Measurements from ENCODE around the gene ATP5F1C.
A peak's percentile ranks its signal among the peaks of the same experiment; 100 is the strongest.
"Not testable (repeated sequence)": the region's sequence is repeated elsewhere in the genome, so short reads cannot be mapped to it uniquely, and the experiment has no call there.

The ATP5F1C gene

GRCh38 chr10:7794251-7795026 is 6.5 kb downstream of the ATP5F1C start:
- no peak for DNase-seq

- DNase-seq, result peak; percentile 30
Observed at GRCh38 chr10:7795605-7796004, 7.6 kb downstream of the ATP5F1C start.

- peak; percentile 94 for DNase-seq
Observed at GRCh38 chr10:7797582-7797981, 9.6 kb downstream of the ATP5F1C start.

- no peak for DNase-seq
Observed at GRCh38 chr10:7802606-7803005, 14.6 kb downstream of the ATP5F1C start.

DNA sequence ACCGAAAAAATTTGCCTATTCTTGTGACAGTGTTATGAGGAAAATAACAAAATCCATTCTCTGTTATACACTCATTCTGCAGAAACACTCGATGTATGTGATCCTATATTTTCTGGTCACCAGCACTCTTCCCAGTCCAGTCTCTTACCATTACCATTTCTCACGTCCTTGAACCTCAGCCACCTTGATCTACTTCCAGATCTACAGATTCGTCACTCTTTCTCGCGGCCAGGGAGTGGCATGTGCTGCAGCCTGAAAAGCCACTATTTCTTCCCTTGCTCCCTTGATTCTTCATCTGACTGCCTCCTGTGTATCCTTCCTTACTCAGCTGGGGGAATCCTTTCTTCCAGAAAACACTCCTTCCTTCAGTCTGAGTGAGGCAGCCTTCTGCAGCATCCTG is 16.2 kb downstream of the ATP5F1C start:
- DNase-seq, result no peak

DNA sequence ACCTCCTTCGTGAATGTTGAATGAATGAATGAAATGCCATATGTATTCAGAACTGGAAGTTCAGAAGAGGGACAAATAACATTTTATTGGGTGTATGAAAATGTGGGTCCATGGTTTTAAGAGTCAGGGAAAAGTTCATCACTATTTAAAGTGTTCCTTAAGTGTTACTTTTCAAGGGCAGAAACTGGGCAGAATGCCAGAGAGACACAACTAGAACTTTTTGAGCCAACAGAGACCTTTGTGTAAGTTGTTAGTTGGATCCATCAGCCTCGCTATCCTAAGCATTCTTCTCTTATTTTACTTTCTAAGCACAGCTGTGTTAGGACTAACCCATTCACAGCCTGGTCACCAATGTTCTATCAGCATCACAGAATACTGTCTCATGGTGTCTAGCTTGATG is 16.8 kb downstream of the ATP5F1C start:
- DNase-seq, result no peak

GRCh38 chr10:7808686-7809267 is 20.8 kb downstream of the ATP5F1C start:
- DNase-seq, result no peak

- no peak for DNase-seq
Observed at GRCh38 chr10:7810443-7810842, 22.5 kb downstream of the ATP5F1C start.

DNA sequence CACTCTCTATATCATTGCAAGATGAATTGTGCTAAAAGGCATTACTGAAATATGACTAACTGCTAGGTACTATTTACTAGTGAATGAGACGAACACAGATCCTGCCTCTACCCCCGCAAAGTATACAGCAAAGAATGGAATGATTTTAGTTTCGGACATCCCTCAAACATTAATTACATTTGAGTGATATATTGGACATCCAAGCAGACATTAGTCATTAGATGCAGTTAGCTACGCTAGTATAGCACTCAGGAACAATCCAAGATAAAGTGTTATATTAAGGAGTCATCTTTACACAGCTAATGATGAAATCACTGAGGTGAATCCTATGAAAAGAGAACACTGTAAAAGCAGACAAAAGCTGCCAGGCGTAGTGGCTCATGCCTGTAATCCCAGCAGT is 23.0 kb downstream of the ATP5F1C start:
- DNase-seq, result no peak

DNA sequence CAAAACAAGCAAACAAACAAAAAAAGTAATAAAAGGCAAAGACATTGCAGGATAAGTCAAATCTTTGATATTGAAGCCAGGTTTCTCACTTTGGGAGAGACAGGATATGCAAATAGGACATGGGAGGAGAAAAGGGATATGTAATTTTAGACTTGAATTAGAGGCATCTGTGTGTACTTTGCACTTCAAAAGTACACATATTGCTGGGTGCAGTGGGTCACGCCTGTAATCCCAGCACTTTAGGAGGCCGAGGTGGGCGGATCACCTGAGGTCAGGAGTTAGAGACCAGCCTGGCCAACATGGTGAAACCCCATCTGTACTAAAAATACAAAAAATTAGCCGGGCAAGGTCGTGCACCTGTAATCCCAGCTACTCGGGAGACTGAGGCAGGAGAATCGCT is 23.8 kb downstream of the ATP5F1C start:
- DNase-seq, result not testable (repeated sequence)

DNA sequence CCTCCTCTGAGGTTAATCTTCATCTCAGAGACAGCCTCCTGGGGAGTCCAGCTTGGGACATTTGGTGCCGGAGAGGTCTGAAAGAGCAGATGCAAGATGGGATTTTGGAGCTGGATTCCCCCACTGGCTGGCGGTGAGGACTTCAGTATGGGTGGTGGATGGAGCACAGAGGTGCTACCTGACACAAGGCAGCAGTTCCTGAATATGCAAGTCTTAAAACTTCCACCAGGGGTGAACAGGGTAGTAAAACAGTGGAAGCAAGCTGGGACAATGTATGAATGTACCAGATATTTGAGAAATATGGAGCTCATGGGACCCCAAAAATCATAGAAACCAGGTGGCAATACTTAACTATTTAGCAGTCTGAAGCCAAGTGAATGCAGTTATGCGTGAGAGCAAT is 25.5 kb downstream of the ATP5F1C start:
- no peak for DNase-seq

DNA sequence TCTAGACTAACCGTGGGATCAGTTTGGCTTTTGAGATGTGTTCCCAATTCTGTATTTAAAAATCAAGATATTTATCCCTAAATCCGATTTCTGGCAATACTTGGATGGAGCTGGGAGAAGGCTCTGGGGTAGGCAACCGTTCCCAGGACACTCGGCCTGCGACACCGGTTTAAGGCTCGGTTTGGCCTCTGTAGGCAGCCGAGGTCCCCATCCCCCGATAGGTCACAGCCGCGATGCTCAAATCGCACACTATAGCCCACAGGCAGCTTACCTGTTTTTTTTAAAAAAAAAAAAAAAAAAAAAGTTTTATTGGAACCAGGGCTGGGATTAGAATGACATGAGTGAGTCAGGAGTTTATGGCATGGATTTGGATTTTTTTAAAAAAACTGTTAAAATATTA is 29.6 kb downstream of the ATP5F1C start:
- DNase-seq, result no peak

DNA sequence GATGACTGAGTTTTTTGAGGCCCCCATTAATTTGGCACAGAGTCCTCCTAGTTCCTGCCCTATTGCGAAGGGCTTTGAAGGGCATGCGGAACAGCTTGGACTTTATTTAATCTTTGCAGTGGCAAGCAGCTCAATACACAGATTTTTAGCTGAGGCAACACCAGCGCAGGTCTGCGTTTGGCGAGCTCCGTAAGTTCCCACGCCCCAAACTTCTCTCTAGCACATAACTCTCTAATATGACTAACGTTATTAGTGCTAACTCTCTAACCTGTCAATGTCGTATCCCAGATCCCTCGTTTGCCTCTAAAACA is 30.0 kb downstream of the ATP5F1C start:
- DNase-seq, result no peak

GRCh38 chr10:7818295-7819120 is 30.5 kb downstream of the ATP5F1C start, which contains the start of gene TAF3:
TAF3 (plus strand) TSS chr10:7818505; CDS start chr10:7818710, 205 bp downstream.
- peak; percentile 87 for DNase-seq

- DNase-seq, result peak; percentile 60
Observed at GRCh38 chr10:7819121-7819460, 31.1 kb downstream of the ATP5F1C start.

DNA sequence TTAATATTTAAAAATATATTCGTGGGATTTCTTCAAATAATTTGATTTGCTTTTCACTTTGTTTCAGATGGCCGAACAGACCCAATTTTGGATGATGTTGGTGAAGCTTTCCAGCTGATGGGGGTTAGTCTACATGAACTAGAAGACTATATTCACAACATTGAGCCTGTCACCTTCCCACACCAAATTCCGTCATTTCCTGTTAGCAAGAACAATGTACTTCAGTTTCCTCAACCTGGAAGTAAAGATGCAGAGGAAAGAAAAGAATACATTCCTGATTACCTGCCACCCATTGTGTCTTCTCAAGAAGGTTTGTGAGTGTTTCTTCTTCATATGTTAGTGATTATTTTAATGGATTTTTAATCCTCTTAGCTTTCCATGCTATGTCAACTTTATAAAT is 36.3 kb downstream of the ATP5F1C start:
- no peak for DNase-seq

DNA sequence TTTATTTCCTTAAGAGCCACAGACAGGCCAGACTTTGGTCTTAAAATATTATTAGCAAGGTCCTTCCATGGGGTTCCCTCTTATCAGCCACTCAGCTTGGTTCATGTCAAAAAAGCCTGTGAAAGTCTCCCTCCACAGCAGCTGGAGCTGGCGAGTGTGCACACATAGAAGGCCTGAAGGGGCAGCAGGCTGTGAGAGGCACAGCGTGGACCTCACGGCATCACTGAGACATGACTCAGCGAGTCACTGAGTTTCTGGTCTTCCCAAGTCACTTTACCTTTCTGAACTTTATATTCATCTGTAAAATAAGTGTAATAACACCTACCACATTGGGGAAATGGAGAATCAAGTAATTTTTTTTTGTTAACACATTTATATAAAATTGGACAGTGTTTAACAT is 39.0 kb downstream of the ATP5F1C start:
- peak; percentile 35 for DNase-seq

- DNase-seq, result no peak
Observed at GRCh38 chr10:7829289-7829834, 41.4 kb downstream of the ATP5F1C start.

GRCh38 chr10:7832060-7832459 is 44.1 kb downstream of the ATP5F1C start:
- DNase-seq, result peak; percentile 25

DNA sequence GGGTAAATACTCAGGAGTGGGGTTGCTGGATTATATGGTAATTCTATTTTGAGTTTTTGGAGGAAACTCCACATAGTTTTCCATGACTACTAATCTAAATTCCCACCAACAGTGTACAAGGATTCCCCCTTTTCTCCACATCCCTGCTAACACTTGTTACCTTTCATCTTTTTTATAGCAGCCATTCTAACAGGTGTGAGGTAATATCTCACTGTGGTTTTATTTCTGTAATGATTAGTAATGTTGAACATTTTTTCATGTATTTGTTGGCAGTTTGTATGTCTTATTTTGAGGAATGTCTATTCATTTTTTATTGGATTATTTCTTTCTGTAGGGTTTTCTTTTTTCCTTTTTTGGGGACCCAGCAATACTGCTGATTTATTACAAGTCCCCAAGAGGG is 45.2 kb downstream of the ATP5F1C start:
- no peak for DNase-seq

- DNase-seq, result no peak
Observed at GRCh38 chr10:7834262-7834661, 46.3 kb downstream of the ATP5F1C start.

DNA sequence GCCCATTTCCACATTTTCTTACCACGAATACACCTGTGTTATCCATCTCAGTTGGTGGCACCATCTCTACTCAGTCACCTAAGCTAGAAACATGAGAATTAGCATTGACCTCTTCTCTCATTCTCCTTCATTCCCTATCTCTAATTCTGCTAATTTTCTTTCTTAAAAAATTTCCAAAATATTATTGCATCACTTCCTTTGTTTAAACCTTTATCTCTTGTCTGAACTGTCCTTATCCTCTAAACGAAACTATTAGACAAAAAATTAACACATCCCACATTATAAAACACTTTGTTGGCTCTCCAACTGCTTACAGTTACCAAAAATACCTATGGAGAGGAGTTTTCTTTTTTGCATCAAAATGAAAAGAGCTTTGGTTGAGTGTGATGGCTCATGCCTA is 48.6 kb downstream of the ATP5F1C start:
- DNase-seq, result no peak

DNA sequence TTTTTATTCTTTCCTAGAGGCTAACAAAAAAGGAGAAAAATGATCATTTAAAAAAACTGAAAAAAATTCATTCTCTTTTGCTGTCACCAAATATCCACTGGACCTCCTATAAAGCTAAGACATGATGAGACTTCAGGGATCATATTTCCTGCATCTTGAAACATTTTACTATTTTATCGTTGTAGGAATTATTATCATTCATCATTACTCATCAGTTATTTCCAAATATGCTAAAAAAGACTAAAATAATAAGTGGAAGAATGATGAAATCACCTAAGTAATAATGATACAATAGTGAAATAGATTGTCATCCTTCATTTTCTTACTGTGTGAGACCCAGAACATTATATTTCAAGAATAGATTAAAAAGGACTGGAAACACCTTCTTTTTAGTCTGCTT is 58.6 kb downstream of the ATP5F1C start:
- peak; percentile 45 for DNase-seq
